H1 (cell line): ENCODE data around the gene SERINC1. TPM values are rescaled to one million over a fixed set of nuclear protein-coding genes. Genes with fewer than 3 reads are reported as not detected.

Source experiments
- CTCF ChIA-PET: fragments of 300-600 bp; sonication (Branson Sonifier 250); formaldehyde crosslinking; loops from one replicate; lab custom pipeline; 2021; ENCODE audit not compliant: partially characterized antibody; lab: Charles Lee
- POLR2A ChIA-PET: fragments of 300-600 bp; sonication (Branson Sonifier 250); formaldehyde crosslinking; loops from one replicate; lab custom pipeline; 2021; ENCODE audit warnings: inconsistent platforms; ENCODE audit not compliant: partially characterized antibody; lab: Charles Lee
- DNase-seq, 2 experiments: peaks; one replicate each; pipeline versions ENCODE4 v3.0.0 to v3.0.0-alpha.2; 2010 to 2022; ENCODE audit warnings: low spot score in 2 of 2, low read depth in 1 of 2, mixed read lengths in 1 of 2
- FAIRE-seq: peaks from 2 replicates; lab custom pipeline; 2011; peaks lifted over from hg19 to GRCh38; lab: Jason Lieb, UNC
- H2AFZ ChIP-seq: 2 replicates; pipeline ENCODE4 v1.8.1; 2012; ENCODE audit warnings: low read length, inconsistent platforms
- H2AK5ac ChIP-seq: 2 replicates; pipeline ENCODE4 v1.6.1; 2013; ENCODE audit warnings: low read depth, low read length
- H2BK120ac ChIP-seq: replicated peaks from 2 replicates; pipeline ENCODE3; 2013; ENCODE audit warnings: low read depth, low read length, inconsistent platforms
- H2BK12ac ChIP-seq: 2 replicates; pipeline ENCODE4 v1.6.1; 2013; ENCODE audit warnings: low read depth, low read length
- H2BK15ac ChIP-seq: 2 replicates; pipeline ENCODE4 v1.6.1; 2013; ENCODE audit warnings: low read length
- H2BK20ac ChIP-seq: 2 replicates; pipeline ENCODE4 v1.6.1; 2013; ENCODE audit warnings: low read length
- H2BK5ac ChIP-seq: 2 replicates; pipeline ENCODE4 v1.6.1; 2013; ENCODE audit warnings: low read depth, low read length
- H3K14ac ChIP-seq: 2 replicates; pipeline ENCODE4 v1.6.1; 2013; ENCODE audit warnings: inconsistent platforms; ENCODE audit not compliant: insufficient read length
- H3K18ac ChIP-seq: 2 replicates; pipeline ENCODE4 v1.6.1; 2013; ENCODE audit warnings: low read length; ENCODE audit errors: extremely low read depth
- H3K23ac ChIP-seq: 2 replicates; pipeline ENCODE4 v1.6.1; 2013; ENCODE audit warnings: inconsistent platforms; ENCODE audit not compliant: insufficient read length
- H3K23me2 ChIP-seq: 2 replicates; pipeline ENCODE4 v1.6.1; 2013; ENCODE audit warnings: low read depth, low read length
- H3K27ac ChIP-seq: 2 replicates; pipeline ENCODE4 v1.6.1; 2011; ENCODE audit warnings: low read depth, low read length, inconsistent platforms
- H3K27me3 ChIP-seq, 4 experiments: replicated peaks in 1 of 4; 1 replicate in 1 of 4; 2 replicates in 3 of 4; pipeline versions ENCODE4 v1.6.1 to v1.8.1; 2011 to 2013; ENCODE audit warnings: low read length in 3 of 4, mild to moderate bottlenecking in 3 of 4, inconsistent platforms in 2 of 4, mixed read lengths in 2 of 4, moderate library complexity in 1 of 4; ENCODE audit not compliant: control insufficient read depth in 3 of 4, insufficient read depth in 3 of 4; ENCODE audit errors: extremely low read depth in 1 of 4
- H3K36me3 ChIP-seq, 4 experiments: 2 replicates each; pipeline versions ENCODE4 v1.6.1 to v1.8.1; 2011 to 2013; ENCODE audit warnings: mild to moderate bottlenecking in 4 of 4, low read length in 3 of 4, moderate library complexity in 2 of 4, control low read depth in 1 of 4, inconsistent platforms in 1 of 4; ENCODE audit not compliant: insufficient read depth in 4 of 4, control insufficient read depth in 2 of 4
- H3K4ac ChIP-seq: replicated peaks from 2 replicates; pipeline ENCODE3; 2013; ENCODE audit warnings: low read length, low read depth, mixed read lengths, inconsistent platforms; ENCODE audit not compliant: insufficient read length
- H3K4me1 ChIP-seq, 4 experiments: replicated peaks in 1 of 4; 1 replicate in 1 of 4; 2 replicates in 3 of 4; pipeline versions ENCODE4 v1.6.1 to v1.8.1; 2011 to 2013; ENCODE audit warnings: low read length in 3 of 4, inconsistent platforms in 2 of 4, mixed read lengths in 1 of 4; ENCODE audit not compliant: insufficient read depth in 4 of 4, control insufficient read depth in 3 of 4
- H3K4me2 ChIP-seq, 2 experiments: 2 replicates each; pipeline versions ENCODE4 v1.6.1 to v1.8.1; 2011 to 2013; ENCODE audit warnings: low read depth in 2 of 2, low read length in 2 of 2, control low read depth in 1 of 2, inconsistent platforms in 1 of 2, mild to moderate bottlenecking in 1 of 2; ENCODE audit not compliant: insufficient read depth in 1 of 2
- H3K4me3 ChIP-seq, 4 experiments: fragments of 200-600, 300-600 bp in 1 of 4; sonication (generic), shearing (Covaris generic), sonication (Bioruptor Twin) in 1 of 4; 2 replicates each; pipeline versions ENCODE4 v1.5.1 to v1.8.1; 2011 to 2016; ENCODE audit warnings: low read length in 4 of 4, low read depth in 3 of 4, control low read depth in 2 of 4, inconsistent platforms in 2 of 4, mild to moderate bottlenecking in 2 of 4, mixed read lengths in 1 of 4, moderate library complexity in 1 of 4; ENCODE audit not compliant: insufficient read depth in 2 of 4; ENCODE audit errors: extremely low read depth in 1 of 4
- H3K56ac ChIP-seq: replicated peaks from 2 replicates; pipeline ENCODE3; 2013; ENCODE audit warnings: low read depth, mild to moderate bottlenecking, mixed read lengths, low read length, inconsistent platforms; ENCODE audit not compliant: insufficient read length
- H3K79me1 ChIP-seq: 2 replicates; pipeline ENCODE4 v1.6.1; 2013; ENCODE audit warnings: low read depth, low read length, control low read depth
- H3K79me2 ChIP-seq, 2 experiments: 2 replicates each; pipeline versions ENCODE4 v1.6.1 to v1.8.1; 2012 to 2013; ENCODE audit warnings: low read length in 2 of 2, mild to moderate bottlenecking in 2 of 2, inconsistent platforms in 1 of 2; ENCODE audit not compliant: insufficient read depth in 2 of 2, control insufficient read depth in 1 of 2
- H3K9ac ChIP-seq, 4 experiments: replicated peaks in 1 of 4; 1 replicate in 1 of 4; 2 replicates in 3 of 4; pipeline versions ENCODE4 v1.6.1 to v1.8.1; 2011 to 2013; ENCODE audit warnings: low read depth in 3 of 4, low read length in 3 of 4, control low read depth in 2 of 4, mild to moderate bottlenecking in 2 of 4, moderate library complexity in 2 of 4, inconsistent platforms in 1 of 4; ENCODE audit errors: extremely low read depth in 1 of 4
- H3K9me3 ChIP-seq, 2 experiments: 2 replicates each; pipeline versions ENCODE4 v1.6.1 to v1.8.1; 2012 to 2013; ENCODE audit warnings: mild to moderate bottlenecking in 2 of 2, moderate library complexity in 2 of 2, control low read depth in 1 of 2, inconsistent platforms in 1 of 2, low read depth in 1 of 2, low read length in 1 of 2, mixed read lengths in 1 of 2; ENCODE audit not compliant: insufficient read depth in 2 of 2
- H4K20me1 ChIP-seq, 2 experiments: replicated peaks in 1 of 2; 2 replicates each; pipeline versions ENCODE3 to v1.8.1; 2011 to 2013; ENCODE audit warnings: inconsistent platforms in 2 of 2, low read length in 2 of 2, mild to moderate bottlenecking in 1 of 2; ENCODE audit not compliant: insufficient read depth in 2 of 2, control insufficient read depth in 1 of 2
- H4K5ac ChIP-seq: 2 replicates; pipeline ENCODE4 v1.6.1; 2013; ENCODE audit warnings: low read length, low read depth, mixed read lengths, inconsistent platforms; ENCODE audit not compliant: insufficient read length
- H4K8ac ChIP-seq: 2 replicates; pipeline ENCODE4 v1.8.0; 2013; ENCODE audit warnings: mild to moderate bottlenecking, moderate library complexity, low read length, inconsistent platforms; ENCODE audit not compliant: insufficient read depth; ENCODE audit errors: extremely low read depth
- H4K91ac ChIP-seq: replicated peaks from 2 replicates; pipeline ENCODE3; 2013; ENCODE audit warnings: low read length, mixed read lengths, inconsistent platforms; ENCODE audit not compliant: insufficient read length
- ASH2L ChIP-seq: fragments of 200-600, 300-600 bp; sonication (generic); IDR thresholded peaks from one replicate; pipeline ENCODE4 v1.7.1; 2017; ENCODE audit warnings: low read length
- BCL11A ChIP-seq, 2 experiments: IDR thresholded peaks; one replicate each; pipeline ENCODE4 v1.6.1; 2011; ENCODE audit warnings: low read depth in 2 of 2, low read length in 2 of 2, mild to moderate bottlenecking in 2 of 2
- BRCA1 ChIP-seq: IDR thresholded peaks from 2 replicates; pipeline ENCODE4 v1.6.1; 2012; ENCODE audit warnings: low read depth, low read length, improper control_type of control experiment
- EP300 ChIP-seq, 2 experiments: IDR thresholded peaks; 1 replicate in 1 of 2; 2 replicates in 1 of 2; pipeline ENCODE4 v1.6.1; 2011 to 2012; ENCODE audit warnings: low read depth in 2 of 2, low read length in 2 of 2, mild to moderate bottlenecking in 2 of 2, borderline replicate concordance in 1 of 2, inconsistent platforms in 1 of 2, moderate library complexity in 1 of 2
- EZH2 ChIP-seq: fragments of 200-600 bp; sonication (generic); IDR thresholded peaks from 2 replicates; pipeline ENCODE4 v1.7.1; 2012; ENCODE audit warnings: low read depth, mild to moderate bottlenecking, moderate library complexity, low read length, inconsistent platforms; ENCODE audit not compliant: severe bottlenecking
- MAFK ChIP-seq: IDR thresholded peaks from 2 replicates; pipeline ENCODE4 v1.6.1; 2012; ENCODE audit warnings: low read depth, mild to moderate bottlenecking, improper control_type of control experiment, low read length
- RNF2 ChIP-seq: fragments of 200-900, 300-1000 bp; sonication (generic); IDR thresholded peaks from 2 replicates; pipeline ENCODE4 v1.7.1; 2016; ENCODE audit warnings: borderline replicate concordance, low read depth, mild to moderate bottlenecking, antibody characterized with exemption, low read length; ENCODE audit not compliant: poor library complexity, severe bottlenecking; ENCODE audit errors: missing control alignments
- SAP30 ChIP-seq: fragments of 300-600 bp; sonication (generic); IDR thresholded peaks from 2 replicates; pipeline ENCODE4 v1.7.1; 2012; ENCODE audit warnings: low read length, moderate library complexity, mild to moderate bottlenecking, inconsistent platforms; ENCODE audit not compliant: insufficient read depth, insufficient replicate concordance
- TBP ChIP-seq: IDR thresholded peaks from 2 replicates; pipeline ENCODE4 v1.6.1; 2011; ENCODE audit warnings: low read depth, low read length, improper control_type of control experiment
- WGBS, 2 experiments: shearing (Covaris generic) in 1 of 2; methylation state at CpG; one replicate each; pipeline versions ENCODE4 v1.1.6 to v1.1.7; 2013 to 2015; ENCODE audit warnings: low lambda C conversion rate in 2 of 2, mixed read lengths in 2 of 2, inconsistent platforms in 1 of 2, low coverage in 1 of 2, missing lambda C conversion rate in 1 of 2; ENCODE audit not compliant: insufficient replicate concordance in 2 of 2, insufficient coverage in 1 of 2, insufficient read length in 1 of 2; ENCODE audit errors: extremely low coverage in 1 of 2, missing lambda C conversion rate in 1 of 2; 5-methylcytosine and 5-hydroxymethylcytosine counted together
- polyA plus RNA-seq, 7 experiments: library from polyadenylated mRNA; depleted of rRNA in 3 of 7; stranded (reverse) in 5 of 7; unstranded in 2 of 7; fragments of >200 nt in 5 of 7; fragments of 200-250 nt in 2 of 7; gene quantifications; 1 replicate in 5 of 7; 2 replicates in 1 of 7; 4 replicates in 1 of 7; pipeline versions ENCODE4 v1.2.1 to v1.2.3, GENCODE V29; 2011 to 2013; ENCODE audit warnings: missing spikeins in 2 of 7, mixed read lengths in 2 of 7
- total RNA-seq: library from RNA; stranded (reverse); fragmentation: NEBNext Ultra II Directional; extraction: Animal tissue kit (Norgen Biotek cat#: 25700); gene quantifications from 2 replicates; pipeline ENCODE4 v1.2.1, GENCODE V29; 2021

SERINC1 gene
- total and polyA plus RNA-seq, 2 of the 8 experiments (the other 6 are each of a cell fraction or from before 2014, with no cell fraction given): 15.4 to 38.6 TPM

DNA sequence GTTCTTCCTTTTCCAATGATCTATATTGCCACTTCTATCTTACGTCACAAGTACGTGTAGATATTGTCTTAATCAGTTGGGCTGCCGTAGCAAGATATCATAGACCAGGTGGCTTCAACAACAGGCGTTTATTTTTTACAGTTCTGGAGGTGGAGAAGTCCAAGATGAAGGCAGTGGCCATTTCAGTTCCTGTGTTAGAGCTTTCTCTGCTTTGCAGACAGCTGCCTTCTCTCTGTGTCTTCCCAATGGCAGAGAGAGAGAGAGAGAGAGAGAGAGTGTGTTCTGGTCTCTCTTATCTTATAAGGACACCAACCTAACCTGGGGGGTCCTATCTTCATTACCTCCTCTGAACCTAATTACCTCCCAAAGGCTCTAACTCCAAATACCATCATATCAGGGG lies 63.9 kb downstream of the SERINC1 start:
- no peak overlapping the region for H2BK5ac ChIP-seq
- no peak overlapping the region for H3K14ac ChIP-seq
- no peaks in the 10 kb centered on the region for H3K27me3 ChIP-seq
- no peak overlapping the region for H2AFZ ChIP-seq
- H2BK120ac ChIP-seq: no peak overlapping the region
- no peak overlapping the region for H3K23ac ChIP-seq
- peaks cover 0 to 4% (median 0%) of the 10 kb centered on the region in 4 experiments; a peak in 1 of 8 replicates for H3K36me3 ChIP-seq
- no peak for FAIRE-seq
- no peak overlapping the region for H4K8ac ChIP-seq
- H3K79me1 ChIP-seq: peaks cover 3% of the 10 kb centered on the region
- no peak overlapping the region for H2BK20ac ChIP-seq
- no peak overlapping the region for H4K5ac ChIP-seq
- H4K91ac ChIP-seq: no peak overlapping the region
- H2BK12ac ChIP-seq: no peak overlapping the region
- no peak overlapping the region for H2BK15ac ChIP-seq
- POLR2A ChIA-PET: no interaction called here
- H3K4me2 ChIP-seq: no peak overlapping the region
- H3K9ac ChIP-seq: no peak overlapping the region
- H3K79me2 ChIP-seq: peaks cover 0 to 92% of the 10 kb centered on the region in 2 experiments; a peak in 3 of 4 replicates
- no peak overlapping the region for H3K27ac ChIP-seq
- H3K23me2 ChIP-seq: no peaks in the 10 kb centered on the region
- no peaks in the 10 kb centered on the region; a peak in 2 of 7 replicates for H3K4me1 ChIP-seq
- H3K18ac ChIP-seq: no peak overlapping the region
- no peak overlapping the region for H2AK5ac ChIP-seq
- CTCF ChIA-PET: interaction anchor here (0.6 kb wide), 1 partner anchor 20 kb away, joined by 3 read pairs; no protein-coding TSS in a partner anchor
- no peaks in the 10 kb centered on the region for H3K9me3 ChIP-seq
- H3K56ac ChIP-seq: no peak overlapping the region
- no peak for TF ChIP-seq MAFK
- TF ChIP-seq SAP30: no peak
- TF ChIP-seq RNF2: no peak
- no peak for TF ChIP-seq EP300 (IDR thresholded peaks at IDR 0.05; ENCODE audit: borderline replicate concordance in 1 of 2, low read depth in 2 of 2, low read length in 2 of 2)
- no peak for TF ChIP-seq TBP
- no peak for TF ChIP-seq ASH2L
- TF ChIP-seq EZH2: no peak
- TF ChIP-seq BCL11A (IDR thresholded peaks at IDR 0.05; ENCODE audit: low read depth in 2 of 2, low read length in 2 of 2): no peak
- TF ChIP-seq BRCA1: no peak
- H3K4me3 ChIP-seq: no peak overlapping the region
- no peak overlapping the region for H3K4ac ChIP-seq
- WGBS, 2 experiments: 70% methylated on average over 4 of the region's 4 CpGs; no CpG with 5 or more reads in 1 of the 2 experiments
- DNase-seq: no peak
- peaks cover 3 to 9% of the 10 kb centered on the region in 2 experiments for H4K20me1 ChIP-seq
